Mononuclear cell (primary cell): ENCODE measurements around the gene CTBS. TPM values are rescaled to one million over a fixed set of nuclear protein-coding genes. Genes with fewer than 3 reads are reported as not detected.
A peak's percentile ranks its signal among the peaks of the same experiment; 100 is the strongest.
"Not testable (repeated sequence)": the region's sequence is repeated elsewhere in the genome, so short reads cannot be mapped to it uniquely, and the experiment has no call there.

Source experiments
- H3K27me3 ChIP-seq: 2 replicates; pipeline ENCODE4 v1.6.0; 2011; ENCODE audit warnings: low read length, control low read depth; ENCODE audit not compliant: insufficient read depth
- H3K4me1 ChIP-seq: 2 replicates; pipeline ENCODE4 v1.5.1; 2011; ENCODE audit warnings: mild to moderate bottlenecking, low read length, control low read depth; ENCODE audit not compliant: insufficient read depth
- H3K4me3 ChIP-seq: 2 replicates; pipeline ENCODE4 v1.5.1; 2011; ENCODE audit warnings: mild to moderate bottlenecking, low read length, moderate library complexity
- H3K9me3 ChIP-seq: 2 replicates; pipeline ENCODE4 v1.5.1; 2011; ENCODE audit warnings: low read depth, mild to moderate bottlenecking, control low read depth, low read length
- total RNA-seq: library from RNA; depleted of rRNA; stranded (reverse); fragments of >200 nt; gene quantifications from one replicate; pipeline ENCODE4 v1.2.3, GENCODE V29; 2012

The CTBS gene
- total RNA-seq, 1 donor, result 27.0 TPM

DNA sequence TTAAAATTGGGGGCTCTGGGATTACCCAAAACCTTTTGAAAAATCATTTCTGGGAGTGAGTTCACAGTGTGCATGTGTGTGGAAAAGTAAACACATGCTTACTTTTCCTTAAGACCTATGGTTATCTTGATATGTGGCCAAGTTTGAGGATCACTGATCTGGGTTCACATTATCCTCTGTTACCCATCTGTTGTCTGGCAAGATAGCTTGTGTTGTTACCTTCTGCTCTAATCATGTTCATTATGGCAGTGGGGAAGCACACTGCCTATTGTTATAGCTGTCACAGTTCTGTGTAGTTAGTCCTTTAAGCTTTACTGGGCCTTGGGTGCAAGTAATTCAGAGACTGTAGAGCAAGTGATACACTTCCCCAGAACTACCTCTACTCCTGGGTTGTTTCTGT is 5.0 kb downstream of the CTBS start:
- Histone ChIP-seq H3K9me3 (no peaks in the 10 kb centered on the region), H3K4me1 (peaks cover 21% of the 10 kb centered on the region), H3K4me3 (no peak overlapping the region), H3K27me3 (no peaks in the 10 kb centered on the region)

DNA sequence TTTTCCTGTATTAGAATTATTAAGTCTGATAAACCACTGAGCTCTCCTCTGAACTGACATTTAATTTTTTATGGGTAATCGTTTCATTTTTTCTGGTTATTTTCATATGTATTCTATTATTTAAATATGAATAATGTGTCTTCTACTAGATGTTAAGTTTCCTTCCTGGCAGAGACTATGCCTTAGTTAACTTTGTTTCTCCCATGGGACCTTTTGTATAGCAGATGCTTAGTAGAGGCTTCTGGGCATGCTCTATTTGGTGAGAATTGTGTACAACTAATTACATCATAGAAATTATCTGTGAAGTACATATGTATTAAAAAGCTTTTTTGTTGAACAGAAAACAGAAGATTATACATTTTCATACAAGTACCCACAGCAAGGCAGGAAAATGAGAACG is 23.4 kb downstream of the CTBS start:
- Histone ChIP-seq H3K4me3 (no peak overlapping the region), H3K9me3 (no peaks in the 10 kb centered on the region), H3K27me3 (no peaks in the 10 kb centered on the region), H3K4me1 (no peaks in the 10 kb centered on the region)

- H3K4me3 ChIP-seq, result no peak overlapping the region
- H3K4me1 ChIP-seq, result no peaks in the 10 kb centered on the region
- H3K27me3 ChIP-seq, result no peaks in the 10 kb centered on the region
- H3K9me3 ChIP-seq, result no peaks in the 10 kb centered on the region
Observed at GRCh38 chr1:84541679-84542078, 32.6 kb downstream of the CTBS start.

GRCh38 chr1:84540759-84541158 is 33.5 kb downstream of the CTBS start:
- no peaks in the 10 kb centered on the region for H3K27me3 ChIP-seq
- H3K9me3 ChIP-seq, result no peaks in the 10 kb centered on the region
- H3K4me3 ChIP-seq, result no peak overlapping the region
- H3K4me1 ChIP-seq, result no peaks in the 10 kb centered on the region

DNA sequence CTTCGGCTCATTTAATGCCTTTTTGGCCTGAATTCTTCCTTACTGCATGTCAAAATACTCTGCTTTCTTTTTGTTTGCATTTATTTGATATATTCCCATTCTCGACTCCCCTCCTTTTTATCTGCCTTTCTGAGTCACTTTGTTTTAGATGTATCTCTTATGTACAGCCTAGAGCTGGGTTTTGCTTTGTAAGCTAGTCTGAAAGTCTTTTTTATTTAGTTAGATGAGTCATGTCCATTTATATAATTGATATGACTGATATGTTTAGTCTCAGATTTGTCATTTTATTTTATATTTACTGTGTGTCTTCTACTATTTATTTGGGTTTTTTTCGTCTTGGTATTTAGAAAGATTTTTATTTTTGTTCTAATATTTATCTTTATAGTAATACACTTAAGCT is 34.3 kb downstream of the CTBS start:
- no peaks in the 10 kb centered on the region for H3K4me1 ChIP-seq
- no peaks in the 10 kb centered on the region for H3K9me3 ChIP-seq
- H3K4me3 ChIP-seq, result no peak overlapping the region
- H3K27me3 ChIP-seq, result no peaks in the 10 kb centered on the region

DNA sequence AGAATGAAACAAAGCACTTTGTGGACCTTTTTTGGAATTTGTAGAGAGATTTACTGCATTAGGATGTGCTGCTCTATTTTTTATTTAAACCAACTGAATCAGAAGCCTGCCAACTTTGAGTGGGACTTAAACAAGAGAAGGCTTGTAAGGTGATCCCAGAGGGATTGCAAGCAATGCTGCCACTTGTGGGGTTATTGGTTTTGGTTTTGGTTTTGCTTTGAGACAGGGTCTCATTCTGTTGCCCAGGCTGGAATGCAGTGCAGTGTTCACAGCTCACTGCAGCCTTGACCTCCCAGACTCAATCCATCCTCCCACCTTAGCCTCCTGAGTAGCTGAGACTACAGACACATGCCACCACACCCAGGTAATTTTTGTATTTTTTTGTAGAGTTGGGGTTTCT is 35.6 kb downstream of the CTBS start:
- H3K9me3 ChIP-seq, result no peaks in the 10 kb centered on the region
- no peaks in the 10 kb centered on the region for H3K27me3 ChIP-seq
- no peak overlapping the region for H3K4me3 ChIP-seq
- H3K4me1 ChIP-seq, result no peaks in the 10 kb centered on the region

DNA sequence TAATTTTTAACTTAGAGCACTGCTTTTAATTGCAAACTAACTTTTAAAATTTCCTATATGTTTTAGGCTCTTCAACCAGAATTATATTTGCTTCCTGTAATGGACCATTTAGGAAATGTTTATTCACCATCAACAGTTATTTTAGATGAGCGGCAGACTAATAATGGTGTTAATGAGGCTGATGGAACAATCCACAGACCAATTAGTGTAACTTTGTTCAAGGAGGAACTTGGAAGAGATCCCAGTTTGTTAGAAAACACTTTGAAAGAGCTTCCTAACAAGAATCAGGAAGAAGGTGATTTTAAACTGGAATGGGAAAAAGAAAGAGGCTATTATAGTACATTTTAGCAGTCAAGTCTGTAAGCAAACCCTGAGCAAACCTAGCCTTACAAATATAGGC is 48.5 kb downstream of the CTBS start:
- Histone ChIP-seq H3K9me3 (no peaks in the 10 kb centered on the region), H3K4me3 (no peak overlapping the region), H3K27me3 (no peaks in the 10 kb centered on the region), H3K4me1 (no peaks in the 10 kb centered on the region)

- Histone ChIP-seq H3K27me3 (no peaks in the 10 kb centered on the region), H3K4me1 (no peaks in the 10 kb centered on the region), H3K4me3 (no peak overlapping the region), H3K9me3 (no peaks in the 10 kb centered on the region)
Observed at GRCh38 chr1:84524590-84524989, 49.6 kb downstream of the CTBS start.

DNA sequence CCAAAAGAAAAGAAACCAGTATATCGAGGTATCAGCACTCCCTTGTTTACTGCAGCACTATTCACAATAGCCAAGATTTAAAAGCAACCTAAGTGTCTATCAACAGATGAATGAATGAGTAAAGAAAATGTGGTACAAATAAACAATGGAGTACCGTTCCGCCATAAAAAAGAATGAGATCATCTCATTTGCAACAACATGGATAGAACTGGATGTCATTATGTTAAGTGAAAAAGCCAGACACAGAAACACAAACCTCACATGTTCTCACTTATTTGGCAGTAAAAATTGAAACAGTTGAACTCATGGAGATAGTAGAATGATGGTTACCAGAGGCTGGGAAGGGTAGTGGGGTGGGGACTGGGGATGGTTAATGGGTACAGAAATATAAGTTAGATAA is 63.6 kb downstream of the CTBS start:
- Histone ChIP-seq H3K4me3 (no peak overlapping the region), H3K4me1 (no peaks in the 10 kb centered on the region), H3K9me3 (no peaks in the 10 kb centered on the region), H3K27me3 (no peaks in the 10 kb centered on the region)

DNA sequence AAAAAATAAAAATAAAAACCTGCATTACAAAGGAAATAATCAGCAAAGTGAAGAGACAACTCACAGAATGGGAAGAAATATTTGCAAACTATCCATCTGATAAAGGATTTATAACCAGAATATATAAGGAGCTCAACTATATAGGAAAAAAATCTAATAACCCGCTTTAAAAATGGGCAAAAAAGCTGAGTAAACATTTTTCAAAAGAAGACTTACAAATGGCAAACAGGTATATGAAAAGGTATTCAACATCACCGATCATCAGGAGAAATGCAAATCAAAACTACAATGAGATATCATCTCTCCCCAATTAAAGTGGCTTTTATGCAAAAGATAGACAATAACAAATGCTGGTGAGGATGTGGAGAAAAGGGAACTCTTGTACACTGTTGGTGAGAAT is 64.1 kb downstream of the CTBS start:
- Histone ChIP-seq H3K4me3 (no peak overlapping the region), H3K4me1 (peaks cover 1% of the 10 kb centered on the region), H3K9me3 (no peaks in the 10 kb centered on the region), H3K27me3 (no peaks in the 10 kb centered on the region)

- H3K4me1 ChIP-seq, result peaks cover 12% of the 10 kb centered on the region
- H3K4me3 ChIP-seq, result no peak overlapping the region
- H3K27me3 ChIP-seq, result no peaks in the 10 kb centered on the region
- H3K9me3 ChIP-seq, result no peaks in the 10 kb centered on the region
Observed at GRCh38 chr1:84509029-84509428, 65.2 kb downstream of the CTBS start.

DNA sequence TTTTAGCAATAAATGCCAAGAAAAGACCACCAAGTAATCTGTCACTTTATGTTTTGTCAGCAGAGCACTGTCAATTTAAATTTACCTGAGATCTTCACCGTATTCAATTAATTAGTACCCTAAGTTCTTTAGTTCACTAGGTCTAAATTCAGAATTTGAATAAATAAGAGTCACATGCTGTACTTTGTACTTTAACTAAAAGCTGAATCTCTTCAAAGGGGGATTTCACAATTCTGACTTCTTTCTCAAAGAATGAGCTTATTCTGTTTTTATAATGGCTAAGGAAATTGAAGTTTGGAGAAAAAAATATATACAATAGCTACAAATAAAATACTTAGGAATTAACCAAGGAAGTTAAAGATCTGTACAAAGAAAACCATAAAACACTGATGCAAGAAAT is 65.7 kb downstream of the CTBS start:
- Histone ChIP-seq H3K27me3 (no peaks in the 10 kb centered on the region), H3K9me3 (no peaks in the 10 kb centered on the region), H3K4me1 (peaks cover 18% of the 10 kb centered on the region), H3K4me3 (no peak overlapping the region)

DNA sequence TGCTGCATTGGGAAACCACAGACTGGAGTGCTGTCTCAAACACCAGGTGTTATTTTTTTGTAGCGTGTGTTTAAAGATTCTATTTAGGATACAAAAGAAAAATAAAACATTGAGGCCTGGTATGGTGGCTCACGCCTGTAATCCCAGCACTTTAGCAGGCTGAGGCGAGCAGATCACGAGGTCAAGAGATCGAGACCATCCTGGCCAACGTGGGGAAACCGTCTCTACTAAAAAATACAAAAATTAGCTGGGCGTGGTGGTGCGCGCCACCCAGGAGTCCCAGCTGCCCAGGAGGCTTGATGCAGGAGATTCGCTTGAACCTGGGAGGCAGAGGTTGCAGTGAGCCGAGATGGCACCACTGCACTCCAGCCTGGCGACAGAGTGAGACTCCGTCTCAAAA is 66.4 kb downstream of the CTBS start:
- H3K4me3 ChIP-seq, H3K9me3 ChIP-seq, H3K27me3 ChIP-seq: not testable (repeated sequence)
- peaks cover 24% of the 10 kb centered on the region for H3K4me1 ChIP-seq

- Histone ChIP-seq H3K4me3 (peak overlapping the region; percentile 94), H3K4me1 (peaks cover 25% of the 10 kb centered on the region), H3K9me3 (no peaks in the 10 kb centered on the region), H3K27me3 (no peaks in the 10 kb centered on the region)
Observed at GRCh38 chr1:84506729-84507453, 67.3 kb downstream of the CTBS start.

- peaks cover 30% of the 10 kb centered on the region for H3K4me1 ChIP-seq
- H3K4me3 ChIP-seq, result peak within 1 kb of the TSS; percentile 94
- no peaks in the 10 kb centered on the region for H3K9me3 ChIP-seq
- no peaks in the 10 kb centered on the region for H3K27me3 ChIP-seq
Observed at GRCh38 chr1:84506002-84506728, 68.1 kb downstream of the CTBS start, which contains the start of the genes GNG5 and SPATA1. TSS of gene GNG5 (minus strand) at chr1:84506581. CDS start at chr1:84506091, 490 bp downstream. TSS of gene SPATA1 (plus strand) at chr1:84506386. CDS start at chr1:84516360, 9,974 bp downstream.
